Right cardiac atrium (tissue), 5 donors: Measurements from ENCODE around the gene UPP2. TPM values are rescaled to one million over a fixed set of nuclear protein-coding genes. Genes with fewer than 3 reads are reported as not detected.

ENCODE experiments used
- ATAC-seq, 2 donors: fragments of 200-7000 bp; cut with Tn5 transposase; one replicate each; pipeline versions ENCODE4 v1.8.0 to v1.9.1; 2020; ENCODE audit warnings: moderate library complexity in 2 of 2, mild to moderate bottlenecking in 1 of 2
- DNase-seq, 3 donors: peaks; one replicate each; pipeline ENCODE4 v3.0.0-alpha.2; 2020
- H3K27ac ChIP-seq: one replicate; pipeline ENCODE4 v1.5.1; 2013; ENCODE audit warnings: mild to moderate bottlenecking, low read length, control low read depth, moderate library complexity
- H3K27me3 ChIP-seq: one replicate; pipeline ENCODE4 v1.6.1; 2013; ENCODE audit not compliant: control insufficient read depth, insufficient read depth
- H3K4me1 ChIP-seq: one replicate; pipeline ENCODE4 v1.6.1; 2013; ENCODE audit warnings: low read length; ENCODE audit not compliant: control insufficient read depth, insufficient read depth
- H3K4me3 ChIP-seq: one replicate; pipeline ENCODE4 v1.5.1; 2013; ENCODE audit warnings: low read length, control low read depth
- H3K9me3 ChIP-seq: one replicate; pipeline ENCODE4 v1.6.1; 2013; ENCODE audit warnings: low read length; ENCODE audit not compliant: control insufficient read depth
- WGBS: extraction: QIAGEN DNeasy Blood & Tissue Kit; methylation state at CpG from one replicate; pipeline ENCODE4 v1.1.7; 2013; 5-methylcytosine and 5-hydroxymethylcytosine counted together
- intact Hi-C, 4 donors: fragments of 100-400 bp; cut with DNase I; formaldehyde crosslinking; loops; one replicate each; pipeline versions ENCODE4 v1.11.0 to v1.14.0; 2022 to 2023
- polyA plus RNA-seq: library from polyadenylated mRNA; stranded (reverse); fragments of 200-250 nt; gene quantifications from one replicate; pipeline ENCODE4 v1.2.3, GENCODE V29; 2013
- total RNA-seq, 4 donors: library from RNA; stranded (reverse); fragmentation: NEBNext Ultra II Directional; extraction: Animal tissue kit (Norgen Biotek cat#: 25700); gene quantifications; one replicate each; pipeline ENCODE4 v1.2.1, GENCODE V29; 2021
- donor health status: healthy with polysubstance abuse.
- donor health status: DM: no; HTN: yes; CAD: no.
- donor health status: DM: no; HTN: no; CAD: no.
- donor health status: DM: no; HTN: yes; CAD: no; lungs with severe emphysema.
- donor health status: DM: yes; HTN: yes; CAD: no.

UPP2 gene
- total and polyA plus RNA-seq, 5 donors: not detected

GRCh38 chr2:158181171-158181570, 79.5 kb downstream of the UPP2 start:
- Histone ChIP-seq H3K9me3 (no peaks in the 10 kb centered on the region), H3K27ac (no peak overlapping the region), H3K4me3 (no peak overlapping the region), H3K4me1 (no peaks in the 10 kb centered on the region), H3K27me3 (no peaks in the 10 kb centered on the region)
- no peak for ATAC-seq
- no peak for DNase-seq
- 70% methylated on average over 2 of the region's 2 CpGs for WGBS
- intact Hi-C loops: loop anchor here in 3 of 4 donors (2.0 to 10.0 kb wide), 4 partner anchors 274 to 574 kb away; partner anchors contain the start of genes CCDC148 (in 1 of the 3) and PKP4 (in 1 of the 3)

GRCh38 chr2:158182676-158183295, 81.1 kb downstream of the UPP2 start:
- Histone ChIP-seq H3K9me3 (no peaks in the 10 kb centered on the region), H3K27me3 (no peaks in the 10 kb centered on the region), H3K4me3 (no peak overlapping the region), H3K27ac (no peak overlapping the region), H3K4me1 (no peaks in the 10 kb centered on the region)
- intact Hi-C loops: loop anchor here in 3 of 4 donors (5.0 to 10.0 kb wide), 3 partner anchors 272 to 570 kb away; partner anchors contain the start of genes CCDC148 (in 1 of the 3) and PKP4 (in 1 of the 3)
- ATAC-seq (no peak), DNase-seq (no peak)
- WGBS: 73% methylated on average over 3 of the region's 3 CpGs

- Histone ChIP-seq H3K27ac (no peak overlapping the region), H3K4me3 (no peak overlapping the region), H3K9me3 (no peaks in the 10 kb centered on the region), H3K27me3 (no peaks in the 10 kb centered on the region), H3K4me1 (no peaks in the 10 kb centered on the region)
- intact Hi-C loops: loop anchor here in 3 of 4 donors (5.0 to 10.0 kb wide), 3 partner anchors 271 to 568 kb away; partner anchors contain the start of genes CCDC148 (in 1 of the 3) and PKP4 (in 1 of the 3)
- 61% methylated on average over 1 of the region's 1 CpG for WGBS
- ATAC-seq: no peak
- no peak for DNase-seq
Observed at GRCh38 chr2:158184001-158184400, 82.3 kb downstream of the UPP2 start.

DNA sequence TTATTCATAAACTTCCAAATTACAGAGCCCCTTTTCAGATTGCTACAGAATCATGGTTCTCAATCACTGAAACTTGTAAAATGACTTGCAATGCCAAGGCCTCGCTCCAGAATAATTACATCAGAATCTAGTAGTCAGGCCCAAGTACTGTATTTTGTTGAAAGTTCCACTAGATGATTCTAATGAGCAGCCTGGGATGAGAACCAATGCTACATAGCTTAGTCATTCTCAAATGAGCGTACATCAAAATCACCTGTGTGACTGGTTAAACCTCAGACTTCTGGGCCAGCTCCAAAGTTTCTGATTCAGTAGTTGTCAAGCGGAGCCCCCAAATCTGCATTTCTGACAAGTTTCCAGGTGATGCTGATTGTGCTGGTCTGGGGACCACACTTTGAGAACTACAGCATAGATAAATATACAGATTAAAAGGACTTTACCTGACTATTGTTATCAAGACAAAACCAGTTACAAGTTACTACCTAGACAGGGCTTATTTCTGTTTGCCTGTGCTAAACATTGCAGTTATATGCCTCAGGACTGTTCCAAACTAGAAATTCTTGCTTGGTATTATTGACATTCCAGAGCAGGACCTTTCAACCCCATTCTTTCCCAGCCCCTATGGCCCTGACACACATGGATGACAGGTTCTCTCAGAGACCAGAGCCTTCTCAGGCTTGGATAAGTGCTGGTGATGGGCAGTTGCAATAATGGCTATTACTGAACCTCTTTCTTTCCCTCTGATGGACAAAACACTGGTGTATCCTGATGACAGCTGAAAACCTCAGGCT, 83.1 kb downstream of the UPP2 start:
- DNase-seq: peak in 1 of 3 donors; percentile 10
- no peak overlapping the region for H3K27ac ChIP-seq
- no peak for ATAC-seq
- intact Hi-C loops: loop anchor here (5.0 to 10.0 kb wide), 4 partner anchors 270 to 568 kb away; partner anchors contain the start of genes CCDC148 (in 1 of the 4) and PKP4 (in 1 of the 4)
- no peaks in the 10 kb centered on the region for H3K9me3 ChIP-seq
- no peaks in the 10 kb centered on the region for H3K27me3 ChIP-seq
- WGBS: 76% methylated on average over 3 of the region's 3 CpGs
- H3K4me3 ChIP-seq: no peak overlapping the region
- H3K4me1 ChIP-seq: no peaks in the 10 kb centered on the region

Other genes with a start within 250 kb of the UPP2 start
- 10 to 100 TPM; 41.9 to 59.3 (median 50.5) TPM for gene ACVR1, start 225.5 kb upstream of the UPP2 start, total RNA-seq
- 20.6 TPM for gene ACVR1, start 225.5 kb upstream of the UPP2 start, polyA plus RNA-seq